Effector memory CD8-positive, alpha-beta T cell (primary cell): Measurements from ENCODE around the gene ZNF624.
"Not testable (repeated sequence)": the region's sequence is repeated elsewhere in the genome, so short reads cannot be mapped to it uniquely, and the experiment has no call there.

Source experiments
- ATAC-seq: fragments of 150-1000 bp; cut with Tn5 transposase; replicated peaks from 2 replicates; pipeline ENCODE4 v1.10.0; 2021; ENCODE audit warnings: mild to moderate bottlenecking, moderate library complexity
- DNase-seq, 3 experiments: peaks; one replicate each; pipeline ENCODE4 v3.0.0; 2021
- H3K27ac Mint-ChIP-seq, 2 donors: one replicate each; pipeline ENCODE4 v1.8.0; 2022; ENCODE audit warnings: mild to moderate bottlenecking in 2 of 2, mixed read lengths in 2 of 2, moderate library complexity in 2 of 2
- H3K27me3 Mint-ChIP-seq, 2 donors: one replicate each; pipeline ENCODE4 v1.8.0; 2022; ENCODE audit warnings: mixed read lengths in 2 of 2
- H3K36me3 Mint-ChIP-seq: one replicate; pipeline ENCODE4 v1.8.0; 2022; ENCODE audit warnings: mild to moderate bottlenecking, moderate library complexity, mixed read lengths; ENCODE audit not compliant: insufficient read depth
- H3K4me1 Mint-ChIP-seq, 2 donors: one replicate each; pipeline ENCODE4 v1.8.0; 2022; ENCODE audit warnings: low read depth in 2 of 2, mixed read lengths in 2 of 2
- H3K4me3 Mint-ChIP-seq, 2 donors: one replicate each; pipeline ENCODE4 v1.8.0; 2022; ENCODE audit warnings: mild to moderate bottlenecking in 2 of 2, mixed read lengths in 2 of 2, moderate library complexity in 2 of 2
- H3K9me3 Mint-ChIP-seq, 2 donors: one replicate each; pipeline ENCODE4 v1.8.0; 2022; ENCODE audit warnings: mixed read lengths in 2 of 2
- total RNA-seq, 9 experiments: gene quantifications; one replicate each; lab custom pipeline; 2026; lab: John Stamatoyannopoulos, UW

The ZNF624 gene
- 2.7 to 33.0 (median 12.6) reads per million in 9 experiments for total RNA-seq

- peak; percentile 98 for ATAC-seq
Observed at GRCh38 chr17:16653367-16654041, at the start of gene ZNF624. Gene ZNF624 (minus strand): TSS chr17:16653850.

GRCh38 chr17:16697603-16698002 is 44.0 kb upstream of the ZNF624 start:
- H3K4me3 Mint-ChIP-seq, H3K36me3 Mint-ChIP-seq, H3K27ac Mint-ChIP-seq, DNase-seq, H3K9me3 Mint-ChIP-seq, ATAC-seq, H3K4me1 Mint-ChIP-seq: not testable (repeated sequence)
- H3K27me3 Mint-ChIP-seq = peaks cover 13 to 21% of the 10 kb centered on the region in 2 donors

More at GRCh38 chr17:16653367-16654041, at the start of gene ZNF624:
- H3K27ac Mint-ChIP-seq = peak within 1 kb of the TSS; percentile 69 to 84
- no peaks in the 10 kb centered on the region for H3K36me3 Mint-ChIP-seq
- H3K27me3 Mint-ChIP-seq = peaks cover 0 to 13% of the 10 kb centered on the region in 2 donors
- H3K4me3 Mint-ChIP-seq = peak within 1 kb of the TSS; percentile 88 to 90
- no peaks in the 10 kb centered on the region for H3K9me3 Mint-ChIP-seq
- peak; percentile 74 to 76 (median 74) for DNase-seq
- H3K4me1 Mint-ChIP-seq = peaks cover 12 to 18% of the 10 kb centered on the region in 2 donors

- not testable (repeated sequence) for H3K27ac Mint-ChIP-seq, ATAC-seq, H3K36me3 Mint-ChIP-seq, H3K4me1 Mint-ChIP-seq, DNase-seq, H3K9me3 Mint-ChIP-seq, H3K27me3 Mint-ChIP-seq
- peak overlapping the region in 1 of 2 donors; percentile 19 for H3K4me3 Mint-ChIP-seq
Observed at GRCh38 chr17:16690447-16690846, 36.8 kb upstream of the ZNF624 start.

DNA sequence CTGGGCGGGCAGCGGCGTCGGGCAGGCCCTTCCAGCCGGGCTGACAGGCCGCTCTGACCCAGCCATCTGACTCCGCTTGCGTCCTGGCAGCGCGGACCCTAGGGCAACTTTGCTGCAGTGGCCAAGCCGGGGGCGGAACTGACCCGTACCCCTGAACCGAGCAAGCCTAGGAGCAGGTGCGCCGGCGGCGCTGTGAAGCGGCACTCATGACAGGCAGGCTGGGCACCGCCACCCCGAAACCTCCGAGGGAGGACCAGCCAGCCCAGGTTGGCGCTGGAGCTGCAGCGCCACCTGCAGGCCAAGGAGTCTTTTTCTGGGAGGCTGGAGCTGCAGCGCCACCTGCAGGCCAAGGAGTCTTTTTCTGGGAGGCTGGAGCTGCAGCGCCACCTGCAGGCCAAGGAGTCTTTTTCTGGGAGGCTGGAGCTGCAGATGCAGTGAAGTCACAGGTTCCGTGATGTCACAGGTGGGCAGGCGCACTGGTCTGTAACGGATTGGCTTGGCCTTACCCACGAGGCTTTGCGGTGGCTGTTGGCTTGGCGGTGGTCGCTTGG is 36.2 kb upstream of the ZNF624 start, which contains the start of gene CCDC144A:
Gene CCDC144A, plus strand, starts transcription at position 511 of the 551 bp plus-strand sequence. CDS start 160 bp downstream, outside the sequence.
- ATAC-seq (peak; percentile 64), DNase-seq (peak; percentile 14 to 30 (median 23))
- not testable (repeated sequence) for H3K4me1 Mint-ChIP-seq, H3K27me3 Mint-ChIP-seq, H3K36me3 Mint-ChIP-seq, H3K9me3 Mint-ChIP-seq, H3K27ac Mint-ChIP-seq
- peak within 1 kb of the TSS in 1 of 2 donors; percentile 19 for H3K4me3 Mint-ChIP-seq

DNA sequence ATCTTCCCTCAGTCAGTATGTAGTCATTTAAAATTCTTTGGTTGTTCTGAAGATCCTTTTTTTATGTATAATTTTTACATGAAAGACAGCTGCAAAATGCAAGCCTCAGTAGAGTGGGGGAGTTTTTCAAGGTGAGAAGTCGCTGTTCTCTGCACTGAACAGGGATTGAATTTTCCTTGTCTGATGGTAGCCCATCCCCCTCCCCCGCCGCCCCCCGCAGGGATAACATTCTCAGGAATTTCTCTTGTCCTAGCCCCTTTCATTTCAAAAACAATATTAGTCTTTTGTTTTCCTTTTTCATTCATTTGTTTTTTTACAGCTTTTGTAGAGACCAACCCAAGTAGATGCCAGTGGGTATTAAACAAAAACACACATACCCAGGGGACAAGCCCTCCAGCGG is 33.5 kb upstream of the ZNF624 start:
- H3K27me3 Mint-ChIP-seq = peaks cover 18 to 23% of the 10 kb centered on the region in 2 donors
- not testable (repeated sequence) for H3K36me3 Mint-ChIP-seq, ATAC-seq, DNase-seq, H3K4me3 Mint-ChIP-seq, H3K9me3 Mint-ChIP-seq, H3K27ac Mint-ChIP-seq
- H3K4me1 Mint-ChIP-seq = peaks cover 0 to 12% of the 10 kb centered on the region in 2 donors

GRCh38 chr17:16686019-16686418 is 32.4 kb upstream of the ZNF624 start:
- H3K27ac Mint-ChIP-seq, ATAC-seq, DNase-seq, H3K4me3 Mint-ChIP-seq, H3K9me3 Mint-ChIP-seq, H3K36me3 Mint-ChIP-seq: not testable (repeated sequence)
- Mint-ChIP-seq H3K4me1 (peaks cover 0 to 12% of the 10 kb centered on the region in 2 donors), H3K27me3 (peaks cover 23 to 31% of the 10 kb centered on the region in 2 donors)

DNA sequence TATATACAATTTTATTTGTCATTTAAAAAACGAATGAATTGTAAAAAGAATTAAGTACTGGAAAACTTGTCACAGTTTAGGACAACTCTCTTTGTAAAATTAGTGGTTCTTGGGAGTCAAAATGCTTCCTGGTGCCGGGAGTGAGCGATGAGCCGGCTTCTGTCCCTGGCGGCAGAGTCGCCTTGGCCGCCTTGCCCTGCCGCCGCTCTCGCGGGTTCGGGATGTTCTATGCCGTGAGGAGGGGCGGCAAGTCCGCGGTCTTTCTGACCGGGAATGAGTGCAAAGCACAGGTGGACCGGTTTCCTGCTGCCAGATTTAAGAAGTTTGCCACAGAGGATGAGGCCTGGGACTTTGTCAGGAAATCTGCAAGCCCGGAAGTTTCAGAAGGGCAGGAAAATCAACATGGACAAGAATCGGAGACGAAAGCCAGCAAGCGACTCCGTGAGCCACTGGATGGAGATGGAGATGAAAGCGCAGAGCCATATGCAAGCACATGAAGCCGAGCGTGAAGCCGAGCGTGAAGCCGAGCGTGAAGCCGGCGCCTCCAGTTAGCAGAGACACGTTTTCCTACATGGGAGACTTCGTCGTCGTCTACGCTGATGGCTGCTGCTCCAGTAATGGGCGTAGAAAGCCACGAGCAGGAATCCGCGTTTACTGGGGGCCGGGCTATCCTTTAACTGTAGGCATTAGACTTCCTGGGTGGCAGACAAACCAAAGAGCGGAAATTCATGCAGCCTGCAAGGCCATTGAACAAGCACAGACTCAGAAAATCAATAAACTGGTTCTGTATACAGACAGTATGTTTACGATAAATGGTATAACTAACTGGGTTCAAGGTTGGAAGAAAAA is 29.9 kb upstream of the ZNF624 start:
- DNase-seq, H3K36me3 Mint-ChIP-seq, H3K9me3 Mint-ChIP-seq, H3K27ac Mint-ChIP-seq, H3K4me3 Mint-ChIP-seq, ATAC-seq, H3K4me1 Mint-ChIP-seq: not testable (repeated sequence)
- H3K27me3 Mint-ChIP-seq = peaks cover 29 to 31% of the 10 kb centered on the region in 2 donors

DNA sequence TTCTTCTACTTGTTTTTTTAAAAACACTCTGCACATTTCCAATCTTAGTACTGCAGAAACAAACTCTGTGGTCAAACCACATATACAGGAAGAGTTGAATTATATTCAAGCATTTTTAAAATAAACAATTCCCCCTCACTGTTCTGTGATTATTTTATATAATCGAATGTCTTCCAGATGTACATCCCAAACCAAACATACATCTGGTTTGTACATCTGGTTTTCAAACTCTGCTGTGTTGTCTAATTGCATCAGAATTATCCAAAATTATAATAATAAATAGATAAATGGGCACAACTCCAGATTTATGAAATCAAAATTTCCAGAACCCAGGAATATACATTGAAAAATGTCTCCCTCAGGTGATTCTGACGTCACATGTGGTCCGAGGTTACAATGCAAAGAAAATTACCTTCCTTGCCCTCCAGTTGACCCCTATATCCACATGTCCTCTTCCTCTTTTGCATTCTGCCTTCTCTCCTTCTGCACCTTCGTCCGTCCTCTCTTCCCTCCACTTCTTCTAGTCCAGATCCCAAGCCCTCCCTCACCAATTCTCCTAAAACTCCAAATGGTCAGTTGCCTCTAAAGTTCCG is 23.1 kb upstream of the ZNF624 start:
- no peaks in the 10 kb centered on the region for H3K4me1 Mint-ChIP-seq
- ATAC-seq = no peak
- DNase-seq = no peak
- no peaks in the 10 kb centered on the region for H3K36me3 Mint-ChIP-seq
- no peak overlapping the region for H3K27ac Mint-ChIP-seq
- no peak overlapping the region for H3K4me3 Mint-ChIP-seq
- no peaks in the 10 kb centered on the region for H3K9me3 Mint-ChIP-seq
- peaks cover 17 to 24% of the 10 kb centered on the region in 2 donors for H3K27me3 Mint-ChIP-seq

DNA sequence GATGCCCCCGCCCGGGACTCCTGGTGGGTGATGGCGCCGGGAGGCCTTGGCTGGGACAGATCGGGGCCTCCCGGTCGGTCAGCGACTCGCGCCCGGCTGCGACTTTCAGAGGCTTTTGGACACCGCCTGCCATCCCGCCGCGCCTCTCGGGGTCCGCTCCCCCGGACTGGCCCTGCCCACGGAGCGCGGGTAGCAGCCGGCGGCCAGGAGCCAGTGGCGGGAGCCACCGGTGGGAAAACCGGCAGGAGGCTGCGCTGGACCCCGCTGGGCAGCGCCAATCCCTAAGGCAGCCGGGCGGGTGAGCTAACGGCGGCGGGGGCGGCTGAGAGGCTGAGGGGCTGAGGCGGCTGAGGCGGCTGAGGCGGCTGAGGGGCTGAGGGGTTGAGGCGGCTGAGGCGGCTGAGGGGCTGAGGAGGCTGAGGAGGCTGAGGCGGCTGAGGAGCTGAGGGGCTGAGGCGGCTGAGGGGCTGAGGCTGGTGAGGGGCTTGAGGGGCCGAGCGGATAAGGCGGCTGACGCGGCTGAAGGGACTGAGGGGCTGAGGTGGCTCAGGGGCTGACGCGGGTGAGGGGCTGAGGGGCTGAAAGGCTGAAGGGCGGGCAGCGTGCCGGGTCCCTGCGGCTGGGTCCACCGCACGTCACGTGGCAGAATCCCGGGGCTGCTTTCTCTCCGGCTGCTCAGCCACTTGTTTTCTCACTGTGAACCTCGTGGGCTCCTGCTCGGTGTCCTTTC is 13.4 kb upstream of the ZNF624 start:
- H3K27me3 Mint-ChIP-seq = peaks cover 38 to 41% of the 10 kb centered on the region in 2 donors
- peak; percentile 62 for ATAC-seq
- not testable (repeated sequence) for DNase-seq

DNA sequence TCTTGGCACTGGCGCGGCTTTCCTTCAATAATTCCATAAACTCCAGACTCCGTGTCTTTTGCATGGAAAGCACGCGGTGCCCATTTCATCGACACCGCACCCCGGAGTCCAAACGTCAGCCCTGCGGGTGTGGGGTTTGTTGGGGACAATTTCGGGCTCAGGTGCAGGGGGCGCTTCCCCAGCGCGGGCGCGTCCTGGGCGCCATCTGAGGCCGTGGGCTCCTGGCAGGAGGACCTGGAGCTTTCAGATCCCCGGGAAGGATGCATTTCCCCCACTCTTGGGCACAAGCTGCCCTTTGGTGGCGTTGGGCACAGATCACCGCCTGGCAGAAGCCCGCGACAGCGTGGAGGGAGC is 12.9 kb upstream of the ZNF624 start:
- ATAC-seq, DNase-seq, H3K27ac Mint-ChIP-seq, H3K4me1 Mint-ChIP-seq, H3K9me3 Mint-ChIP-seq, H3K36me3 Mint-ChIP-seq, H3K4me3 Mint-ChIP-seq: not testable (repeated sequence)
- peaks cover 38% of the 10 kb centered on the region in 2 donors for H3K27me3 Mint-ChIP-seq

More for the DNA sequence above, 13.4 kb upstream of the ZNF624 start:
- H3K4me3 Mint-ChIP-seq = peak overlapping the region; percentile 70 to 75
- H3K36me3 Mint-ChIP-seq, H3K27ac Mint-ChIP-seq, H3K9me3 Mint-ChIP-seq, H3K4me1 Mint-ChIP-seq: not testable (repeated sequence)

GRCh38 chr17:16662936-16663335 is 9.3 kb upstream of the ZNF624 start:
- Mint-ChIP-seq H3K4me3 (no peak overlapping the region), H3K27me3 (peaks cover 23 to 29% of the 10 kb centered on the region in 2 donors), H3K4me1 (peaks cover 3% of the 10 kb centered on the region in 2 donors), H3K36me3 (no peaks in the 10 kb centered on the region), H3K27ac (no peak overlapping the region), H3K9me3 (no peaks in the 10 kb centered on the region)
- no peak for DNase-seq
- ATAC-seq = peak; percentile 50

DNA sequence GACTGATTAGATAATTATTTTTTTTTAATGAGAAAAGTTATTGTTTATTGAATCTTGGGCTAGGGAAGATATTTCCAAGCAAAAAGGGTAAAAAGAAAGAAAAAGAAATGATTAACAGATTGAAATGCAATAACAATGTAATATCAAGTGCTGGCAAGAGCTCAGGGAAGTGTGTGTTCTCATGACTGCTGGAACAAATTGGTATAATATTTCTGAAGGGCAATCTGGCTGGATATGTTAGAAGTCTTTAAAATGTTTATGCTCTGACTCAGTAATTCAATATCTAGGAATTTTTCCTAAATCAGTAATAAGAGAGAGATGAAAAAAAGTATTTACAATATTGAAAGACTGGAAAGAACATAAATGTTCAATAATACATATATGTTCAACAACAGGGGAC is 7.6 kb upstream of the ZNF624 start:
- ATAC-seq (no peak), DNase-seq (no peak)
- H3K27ac Mint-ChIP-seq = no peak overlapping the region
- H3K9me3 Mint-ChIP-seq = no peaks in the 10 kb centered on the region
- no peaks in the 10 kb centered on the region for H3K4me1 Mint-ChIP-seq
- H3K27me3 Mint-ChIP-seq = peaks cover 18 to 26% of the 10 kb centered on the region in 2 donors
- no peak overlapping the region for H3K4me3 Mint-ChIP-seq
- H3K36me3 Mint-ChIP-seq = no peaks in the 10 kb centered on the region
